Tongue (tissue), 2 donors: Measurements from ENCODE around the gene PCSK5. TPM values are rescaled to one million over a fixed set of nuclear protein-coding genes. Genes with fewer than 3 reads are reported as not detected.

Experiments
- DNase-seq: peaks from one replicate; pipeline ENCODE4 v3.0.0-alpha.2; 2015
- total RNA-seq: library from RNA; depleted of rRNA; stranded (reverse); fragments of >200 nt; gene quantifications from one replicate; pipeline ENCODE4 v1.2.3, GENCODE V29; 2014

Gene PCSK5
- total RNA-seq, 1 donor from 2014 or later, result 35.1 TPM

DNA sequence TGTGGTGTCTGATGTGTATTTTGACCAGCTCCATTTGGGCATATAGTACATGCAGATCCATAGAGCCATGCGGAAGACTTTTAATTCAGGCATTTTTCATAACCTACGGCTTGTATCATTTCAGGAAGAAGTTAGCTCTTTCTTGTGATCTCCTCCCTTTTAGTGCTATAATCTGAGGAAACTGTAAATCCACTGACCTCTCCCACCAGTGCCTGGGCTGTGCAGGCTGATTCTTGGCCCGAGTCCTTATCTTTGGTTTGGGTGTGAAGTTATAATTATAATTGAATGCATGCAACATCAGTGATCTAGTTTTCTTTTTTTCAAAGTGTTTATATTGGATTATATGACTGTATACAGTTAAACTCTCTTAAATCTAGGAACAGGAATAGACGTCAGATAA lies 247.9 kb downstream of the PCSK5 start:
- DNase-seq, result no peak

DNA sequence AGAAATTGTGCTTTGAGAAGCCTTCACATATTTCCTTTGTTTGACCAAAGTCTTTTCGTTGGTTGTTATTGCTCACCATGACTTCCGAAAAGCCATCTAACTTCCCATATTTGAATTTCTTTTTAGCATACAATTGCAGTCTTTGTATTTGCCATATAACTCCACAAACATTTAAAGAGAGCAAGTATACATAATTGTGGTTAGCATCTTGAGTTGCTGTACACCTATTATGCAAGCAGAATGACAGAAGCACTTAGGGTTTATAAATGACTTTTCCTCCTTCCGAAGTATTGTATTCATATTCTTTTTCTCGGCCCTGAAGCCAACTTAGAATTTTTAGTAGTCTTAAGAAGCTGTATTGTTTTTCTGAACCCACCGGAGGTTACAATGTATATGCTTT lies 253.4 kb downstream of the PCSK5 start:
- no peak for DNase-seq

DNA sequence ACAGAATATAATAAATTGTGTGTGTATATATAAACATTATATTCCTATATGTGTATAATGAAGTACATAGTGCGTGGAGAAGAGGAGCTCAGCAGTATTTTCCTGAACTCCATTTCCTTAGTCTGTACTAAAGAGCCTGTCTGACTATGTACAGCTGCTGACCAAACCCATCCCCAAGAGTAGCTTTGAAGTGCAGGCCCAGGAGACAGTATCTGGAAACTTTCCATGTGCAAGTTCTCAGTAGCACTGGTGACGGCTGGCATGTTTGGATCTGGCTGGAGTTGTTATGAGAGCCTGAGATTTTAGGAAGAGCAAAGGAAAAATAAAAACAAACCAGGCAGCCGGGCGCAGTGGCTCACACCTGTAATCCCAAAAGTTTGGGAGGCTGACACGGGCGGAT lies 259.5 kb downstream of the PCSK5 start:
- peak; percentile 74 for DNase-seq

DNA sequence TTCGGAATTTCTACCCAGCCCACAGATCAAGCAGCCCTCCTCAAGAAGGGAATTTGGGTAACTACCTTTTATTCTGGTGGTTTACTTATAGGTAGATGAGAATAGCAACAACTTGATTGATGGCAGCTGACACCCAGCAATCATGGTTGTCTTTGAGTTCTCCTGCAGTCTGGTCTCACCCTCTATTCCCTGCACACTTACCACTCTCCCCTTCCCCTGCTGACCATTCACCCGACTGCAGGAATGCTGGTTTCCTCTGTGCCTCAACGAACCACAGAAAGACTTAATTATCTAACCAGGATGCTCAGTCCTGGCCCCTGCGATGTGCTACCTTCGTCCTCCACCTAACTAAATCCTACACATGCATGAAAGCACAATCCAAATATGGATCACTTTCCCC lies 260.8 kb downstream of the PCSK5 start:
- DNase-seq, result no peak

DNA sequence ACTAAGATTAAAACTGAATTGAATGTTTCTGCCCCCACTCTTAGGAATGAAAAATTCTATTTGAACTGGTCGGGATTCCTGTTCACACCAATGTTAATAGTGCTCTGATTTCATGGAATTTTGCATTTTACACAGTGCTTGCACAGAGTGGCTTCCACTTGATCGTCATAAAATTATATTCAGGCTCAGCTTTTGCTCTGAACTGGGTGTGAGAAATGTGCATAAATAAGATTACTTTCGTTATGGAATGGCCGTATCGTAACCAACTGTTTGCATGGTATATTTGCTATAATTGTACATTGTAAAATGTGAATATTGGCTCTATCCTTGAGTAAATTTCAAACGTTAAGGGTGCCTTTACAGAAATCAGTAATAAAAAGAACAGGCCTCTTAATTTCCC lies 262.9 kb downstream of the PCSK5 start:
- no peak for DNase-seq

DNA sequence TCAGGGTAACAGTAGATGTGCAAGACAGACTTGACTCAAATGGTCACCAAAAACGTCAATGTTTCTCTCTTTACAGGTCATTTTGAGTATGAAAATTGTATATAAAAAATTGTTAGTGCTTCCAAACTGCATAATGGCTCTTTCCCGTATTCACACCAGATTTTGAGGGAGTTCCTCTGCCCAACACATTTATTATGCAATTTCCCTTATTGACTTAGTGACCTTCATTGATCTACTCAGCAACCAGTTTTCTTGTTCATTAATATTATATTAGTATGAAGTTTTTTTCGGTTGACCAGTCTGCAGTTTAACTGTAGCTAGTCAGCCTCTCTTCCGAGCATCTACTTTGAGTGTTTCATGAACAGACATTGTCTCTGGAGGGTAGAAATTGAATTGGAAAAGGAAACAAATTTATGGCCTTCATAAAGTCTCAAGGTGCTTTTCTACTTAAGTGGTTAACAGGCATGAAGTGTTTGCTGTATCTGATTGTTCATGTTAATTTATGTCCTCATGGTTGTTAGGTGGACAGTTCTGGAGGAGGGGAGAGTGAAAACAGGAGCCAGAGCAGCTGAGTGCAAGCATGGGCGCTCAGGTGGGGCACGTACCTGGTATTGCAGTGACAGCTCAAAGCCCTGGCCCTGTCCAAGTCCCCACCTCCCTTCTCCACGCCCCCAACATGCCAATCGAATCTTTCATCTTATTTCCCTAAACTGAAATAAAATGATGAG lies 263.6 kb downstream of the PCSK5 start:
- DNase-seq, result no peak

DNA sequence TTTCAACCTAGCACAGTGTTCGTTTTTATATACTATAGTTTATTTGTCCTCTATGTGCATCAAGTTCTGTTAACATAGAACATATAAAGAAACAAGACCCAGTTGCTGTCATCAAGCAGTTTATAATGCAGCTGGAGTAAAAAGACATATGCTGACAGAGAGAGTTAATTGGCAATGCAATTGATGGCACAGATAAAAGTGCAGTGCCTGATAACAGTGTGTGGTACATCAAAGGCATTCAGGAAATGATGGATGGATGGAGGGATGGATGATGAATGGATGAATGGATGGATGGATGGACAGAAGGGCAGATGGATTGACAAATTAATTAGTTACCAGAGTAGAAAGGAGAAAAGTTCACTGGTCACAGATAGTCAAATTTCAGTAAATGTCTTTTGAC lies 264.9 kb downstream of the PCSK5 start:
- DNase-seq, result no peak

DNA sequence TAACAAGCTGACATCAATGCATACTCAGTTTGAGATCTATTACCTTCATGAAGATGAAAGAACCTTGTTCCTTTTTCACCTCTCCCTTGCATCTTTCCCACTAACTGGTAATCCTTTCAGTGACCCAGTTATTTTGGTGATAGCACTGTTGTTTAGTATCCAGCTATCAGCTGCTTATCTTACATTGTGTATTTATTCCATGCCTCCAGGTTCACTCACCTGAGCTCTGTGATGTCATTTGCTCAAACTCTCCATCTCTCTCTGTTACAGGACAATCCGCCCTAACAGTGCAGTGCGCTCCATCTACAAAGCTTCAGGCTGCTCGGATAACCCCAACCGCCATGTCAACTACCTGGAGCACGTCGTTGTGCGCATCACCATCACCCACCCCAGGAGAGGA lies 268.2 kb downstream of the PCSK5 start:
- DNase-seq, result no peak

DNA sequence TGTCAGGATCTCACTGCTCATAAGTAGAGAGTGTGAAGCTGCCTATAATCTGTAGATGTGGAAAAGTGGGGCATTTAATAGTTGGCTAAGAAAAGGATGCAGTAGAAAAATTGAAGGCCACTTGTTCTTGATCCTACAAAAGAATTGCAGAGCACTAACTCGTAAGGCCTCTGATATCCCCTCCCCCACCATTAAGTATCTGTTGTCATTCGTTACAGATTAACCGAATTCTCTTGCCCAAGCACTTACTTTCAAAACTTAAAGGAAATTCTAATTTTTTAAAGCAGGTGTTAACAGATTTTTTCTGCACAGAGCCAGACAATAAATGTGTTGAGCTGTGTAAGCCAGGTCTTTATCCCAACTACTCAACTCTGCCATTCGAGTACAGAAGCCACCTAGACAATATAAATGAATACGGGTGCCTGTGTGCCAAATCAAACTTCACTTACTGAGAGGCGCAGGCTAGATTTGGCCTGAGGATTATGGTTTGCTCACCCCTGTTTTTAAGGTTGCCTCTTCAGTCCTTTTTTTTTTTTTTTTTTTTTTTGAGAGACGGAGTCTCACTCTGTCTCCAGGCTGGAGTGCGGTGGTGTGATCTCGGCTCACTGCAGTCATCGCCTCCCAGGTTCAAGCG lies 268.9 kb downstream of the PCSK5 start:
- DNase-seq, result no peak

DNA sequence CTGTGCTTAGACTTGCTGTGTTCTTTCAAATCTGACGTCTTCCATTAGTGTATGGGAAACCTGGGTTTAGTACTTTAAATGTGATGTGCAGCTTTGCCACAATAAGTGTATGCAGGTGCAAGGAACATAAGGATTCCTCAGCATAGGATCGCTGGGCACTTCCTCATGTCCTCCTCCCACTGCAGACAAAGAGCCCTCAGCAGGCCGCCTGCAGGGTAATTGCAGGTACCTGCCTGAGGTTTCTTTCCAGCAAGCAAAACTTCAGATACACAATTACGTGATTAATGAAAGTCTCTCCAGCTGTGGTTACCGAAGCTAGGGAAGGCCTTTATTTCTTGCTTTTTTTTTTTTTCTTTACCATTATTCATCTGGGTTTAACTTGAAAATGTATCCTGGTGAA lies 270.6 kb downstream of the PCSK5 start:
- DNase-seq, result no peak

DNA sequence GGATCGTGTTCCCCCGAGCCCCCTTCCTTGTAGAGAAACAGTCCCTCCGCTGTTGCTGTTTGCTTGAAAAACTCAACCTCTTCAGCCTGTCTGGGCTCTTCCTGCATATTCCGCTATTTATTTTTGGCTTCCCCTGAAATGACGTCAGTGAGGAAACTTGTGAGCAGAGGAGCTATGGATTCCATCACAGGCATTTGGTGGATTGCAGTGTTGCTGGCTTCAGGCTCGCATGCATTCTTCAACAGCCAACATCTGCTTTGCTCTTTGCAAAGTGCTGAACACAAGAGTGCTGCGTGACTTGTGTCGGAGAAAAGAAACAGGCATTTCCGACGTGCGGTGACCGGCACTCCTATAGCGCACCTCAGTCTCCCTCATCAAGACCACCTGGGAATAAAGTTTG lies 271.1 kb downstream of the PCSK5 start:
- DNase-seq, result peak; percentile 97

DNA sequence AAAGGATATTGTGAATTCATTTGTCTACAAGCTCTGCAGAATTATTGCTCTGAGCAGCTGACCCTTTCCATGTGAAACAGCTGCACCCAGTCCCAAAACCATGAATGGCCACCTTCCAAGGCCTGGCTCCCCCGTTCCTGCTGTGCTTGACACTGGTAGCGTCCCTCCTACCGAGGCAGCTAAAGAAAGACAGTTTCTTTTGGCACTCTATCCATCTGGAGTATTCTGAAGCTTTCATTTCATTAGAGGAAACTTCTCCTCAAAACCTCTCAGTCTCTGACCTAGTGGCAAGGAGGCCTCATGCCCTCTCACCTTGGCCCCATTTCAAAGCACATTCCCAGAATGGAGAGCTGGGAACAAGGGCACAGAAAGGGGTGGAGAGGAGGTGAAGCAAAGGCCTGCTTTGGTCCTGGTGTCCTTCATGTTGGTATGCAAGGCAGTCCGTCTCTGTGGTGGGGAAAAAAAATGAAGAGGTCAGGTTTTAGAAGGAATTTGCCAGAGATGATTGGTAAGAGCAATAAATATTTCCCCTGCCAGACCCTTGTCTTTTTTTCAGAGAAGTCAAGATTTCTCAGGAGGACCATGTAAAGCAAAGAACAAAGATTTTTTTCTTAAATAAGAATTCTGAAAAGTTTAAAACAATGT lies 271.7 kb downstream of the PCSK5 start:
- peak; percentile 89 for DNase-seq

DNA sequence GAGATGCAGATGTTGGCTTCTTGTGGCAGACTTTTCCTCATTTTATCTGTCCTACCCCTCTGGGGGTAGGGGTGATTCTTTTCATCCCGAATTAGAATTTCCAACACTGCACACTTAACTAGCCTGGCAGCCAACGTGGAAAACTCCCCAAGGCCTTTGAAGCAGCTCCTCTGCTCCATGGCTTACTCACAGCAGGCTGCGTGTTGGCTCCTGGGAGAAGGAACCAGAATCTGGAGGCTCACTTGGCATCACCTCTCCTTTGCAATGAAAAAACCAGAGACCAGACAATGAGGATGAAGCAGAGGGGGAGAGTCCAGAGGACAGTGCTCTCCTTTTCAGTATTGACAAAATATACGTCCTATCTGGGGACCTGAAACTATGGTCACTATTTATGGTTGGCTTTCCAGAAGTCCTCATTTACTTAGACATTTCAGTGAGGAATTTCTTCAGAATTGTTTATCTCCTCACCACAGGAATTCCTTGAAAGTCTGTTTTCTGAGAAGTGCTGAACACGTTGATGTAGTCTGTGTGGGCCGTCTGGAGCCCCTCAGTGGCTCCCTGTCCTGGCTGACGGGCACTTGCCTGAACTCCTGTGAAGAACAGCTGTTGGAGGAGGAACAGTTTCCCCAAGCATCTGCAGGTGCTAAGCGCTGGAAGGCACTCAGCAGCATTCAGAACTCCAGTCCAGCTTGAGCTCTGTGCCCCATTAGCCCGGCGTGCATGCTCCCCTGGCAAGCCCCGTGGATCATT lies 272.5 kb downstream of the PCSK5 start:
- DNase-seq, result peak; percentile 88

DNA sequence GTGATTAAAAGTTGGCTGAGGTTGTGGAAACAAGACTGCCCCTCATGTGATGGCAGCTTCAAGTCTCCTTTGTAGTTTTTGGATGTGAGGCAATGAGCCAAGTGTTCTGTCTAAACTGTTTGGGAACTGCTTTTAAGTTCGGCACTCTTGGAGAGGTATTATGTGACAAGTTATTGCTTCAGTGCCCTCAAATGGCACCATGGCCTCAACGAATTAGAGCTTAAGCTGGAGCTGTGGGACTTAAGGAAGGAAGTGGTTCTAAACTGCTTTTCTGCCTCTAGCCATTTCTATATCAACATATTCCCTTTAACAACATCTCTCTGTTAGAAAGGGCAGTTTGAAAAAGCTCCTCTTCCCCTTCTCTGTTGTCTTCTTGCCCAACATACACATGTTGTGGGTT lies 276.1 kb downstream of the PCSK5 start:
- peak; percentile 56 for DNase-seq

DNA sequence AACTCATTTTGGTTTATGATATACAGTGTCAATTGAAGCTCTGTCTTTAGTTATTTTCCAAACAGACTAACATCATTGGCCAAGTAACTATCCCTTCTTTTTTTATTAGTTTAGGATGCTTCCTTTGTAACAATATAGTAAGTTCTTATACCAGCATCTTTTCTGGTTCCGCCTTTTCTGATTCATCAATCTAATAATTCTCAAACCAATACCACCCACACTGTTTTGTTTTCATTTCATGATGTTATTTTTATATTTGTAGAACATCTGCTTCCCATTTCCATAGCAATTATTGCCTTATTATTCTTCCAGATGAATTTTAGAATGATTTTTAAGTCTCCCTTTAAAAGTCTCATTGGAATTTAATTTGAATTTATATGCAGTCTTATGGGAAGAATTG lies 285.7 kb downstream of the PCSK5 start:
- DNase-seq, result no peak

DNA sequence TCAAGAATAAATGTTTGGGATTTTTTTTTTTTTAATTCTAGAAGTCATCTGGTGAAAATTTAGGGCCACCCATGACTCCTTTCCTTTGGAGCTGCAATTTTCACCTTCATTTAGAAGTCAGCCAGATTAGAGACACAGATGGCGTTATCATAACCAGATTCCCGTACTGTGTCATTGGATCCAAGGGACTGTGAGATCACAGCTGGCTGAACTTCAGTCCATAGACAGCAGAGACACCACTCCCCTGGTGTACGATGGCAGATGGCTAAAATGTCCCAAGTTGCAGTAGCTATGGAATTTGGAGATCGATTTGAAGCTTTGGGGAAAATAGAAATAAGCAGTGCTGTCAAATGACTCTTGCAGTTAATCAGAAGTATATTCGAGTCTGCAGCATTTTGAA lies 287.5 kb downstream of the PCSK5 start:
- DNase-seq, result peak; percentile 34

DNA sequence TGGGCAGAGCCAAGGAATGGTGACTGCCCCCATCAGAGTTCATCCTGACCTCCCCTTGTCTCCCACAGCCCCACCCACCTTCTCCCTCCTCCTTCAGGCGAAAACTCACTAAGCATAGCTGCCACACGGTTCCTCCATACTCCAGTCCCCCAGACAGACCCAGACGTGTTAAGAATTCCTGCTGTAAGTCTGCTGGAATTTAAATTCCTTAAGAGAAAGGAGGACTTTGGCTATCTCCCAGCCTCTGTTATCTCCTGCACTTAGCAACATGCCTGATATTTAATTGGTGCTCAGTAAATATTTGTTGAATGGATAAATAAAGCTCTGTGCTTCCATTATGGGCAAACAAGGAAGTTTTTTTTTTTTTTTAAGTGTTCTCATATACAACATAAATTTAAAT lies 290.1 kb downstream of the PCSK5 start:
- no peak for DNase-seq

DNA sequence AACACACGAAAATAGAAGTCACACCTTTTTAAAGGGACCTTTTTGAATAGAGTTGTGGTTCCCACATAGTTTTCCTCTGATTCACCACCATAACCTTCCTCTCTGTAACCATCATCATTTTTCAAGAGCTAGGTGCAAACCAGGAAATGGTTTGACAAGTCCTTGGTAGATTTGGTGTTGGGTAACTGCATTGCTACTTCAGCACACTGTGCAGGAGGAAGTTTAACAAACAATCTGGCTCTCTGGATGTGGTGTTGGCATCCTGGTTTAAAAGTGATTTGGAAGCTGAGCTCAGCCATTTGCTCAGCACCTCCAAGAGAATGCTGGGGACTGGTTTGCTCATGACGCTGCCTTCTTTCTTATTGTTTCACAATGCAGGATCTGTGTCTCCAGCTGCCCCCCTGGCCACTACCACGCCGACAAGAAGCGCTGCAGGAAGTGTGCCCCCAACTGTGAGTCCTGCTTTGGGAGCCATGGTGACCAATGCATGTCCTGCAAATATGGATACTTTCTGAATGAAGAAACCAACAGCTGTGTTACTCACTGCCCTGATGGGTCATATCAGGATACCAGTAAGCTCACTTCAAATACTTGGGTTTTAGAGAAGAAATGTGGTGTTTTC lies 290.7 kb downstream of the PCSK5 start:
- no peak for DNase-seq

DNA sequence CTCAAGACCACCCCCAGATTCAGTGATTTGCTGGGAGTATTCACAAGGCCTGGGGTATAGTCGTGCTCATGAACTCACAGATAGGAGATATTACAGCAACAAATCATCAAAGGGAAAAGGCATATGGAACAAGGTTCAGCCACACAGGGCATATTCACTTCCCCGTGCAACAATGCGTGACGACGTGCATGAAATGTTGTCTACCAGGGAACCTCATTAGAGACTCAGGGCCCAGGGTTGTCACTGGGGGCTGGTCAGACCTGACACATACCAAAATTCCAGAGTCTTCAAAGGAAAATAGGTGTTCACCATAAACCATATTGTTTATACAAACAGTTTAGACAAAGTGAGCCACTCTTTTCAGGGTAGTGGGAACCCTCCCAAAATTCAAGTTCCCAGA lies 291.3 kb downstream of the PCSK5 start:
- DNase-seq, result no peak

DNA sequence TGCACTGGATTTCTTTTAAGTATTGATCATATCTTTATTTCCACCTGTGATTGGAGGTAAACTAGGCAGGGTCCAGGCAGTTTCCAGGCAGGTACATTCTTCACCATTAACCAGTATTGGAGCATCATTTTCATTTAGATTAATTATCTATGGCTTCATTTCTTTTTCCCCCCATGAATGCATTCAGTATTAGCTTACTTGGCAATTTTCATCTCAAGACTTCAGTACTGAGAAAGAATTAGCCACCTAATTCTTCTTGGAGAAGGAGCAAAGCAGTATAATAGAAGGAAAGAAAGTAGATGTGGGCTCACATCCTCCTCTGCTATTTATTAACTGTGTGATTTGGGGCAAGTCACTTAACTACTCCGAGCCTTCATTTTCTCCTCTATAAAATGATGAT lies 295.0 kb downstream of the PCSK5 start:
- DNase-seq, result no peak

DNA sequence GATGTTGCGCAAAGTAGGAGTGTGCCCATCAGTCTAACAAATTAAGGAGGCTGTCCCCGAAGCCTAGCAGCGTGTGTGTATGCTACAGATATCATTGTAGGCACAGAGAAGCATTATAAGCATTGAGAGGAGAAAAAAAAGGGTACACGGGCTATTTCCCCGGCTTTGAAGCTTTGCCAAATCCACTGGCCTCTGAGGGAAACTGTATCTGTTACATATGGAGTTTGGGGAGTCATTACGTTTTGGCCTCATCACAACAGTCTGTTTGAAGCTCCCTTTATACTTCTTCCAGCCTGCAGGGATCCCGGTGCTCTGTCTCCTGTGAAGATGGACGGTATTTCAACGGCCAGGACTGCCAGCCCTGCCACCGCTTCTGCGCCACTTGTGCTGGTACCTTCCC lies 297.8 kb downstream of the PCSK5 start:
- DNase-seq, result no peak

DNA sequence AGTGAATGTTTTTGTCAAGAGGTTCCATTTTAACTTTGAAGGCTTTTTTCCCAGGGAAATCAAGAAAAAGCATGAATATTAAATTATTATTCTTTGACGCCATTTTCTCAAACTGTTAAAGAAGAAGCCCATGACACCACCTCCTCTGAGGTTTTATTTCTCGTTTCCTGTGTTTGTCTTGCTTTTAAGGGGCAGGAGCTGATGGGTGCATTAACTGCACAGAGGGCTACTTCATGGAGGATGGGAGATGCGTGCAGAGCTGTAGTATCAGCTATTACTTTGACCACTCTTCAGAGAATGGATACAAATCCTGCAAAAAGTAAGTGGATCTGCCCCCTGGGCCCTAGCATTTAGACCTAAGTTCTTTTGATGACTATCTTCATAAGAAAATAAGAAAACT lies 298.4 kb downstream of the PCSK5 start:
- DNase-seq, result no peak

DNA sequence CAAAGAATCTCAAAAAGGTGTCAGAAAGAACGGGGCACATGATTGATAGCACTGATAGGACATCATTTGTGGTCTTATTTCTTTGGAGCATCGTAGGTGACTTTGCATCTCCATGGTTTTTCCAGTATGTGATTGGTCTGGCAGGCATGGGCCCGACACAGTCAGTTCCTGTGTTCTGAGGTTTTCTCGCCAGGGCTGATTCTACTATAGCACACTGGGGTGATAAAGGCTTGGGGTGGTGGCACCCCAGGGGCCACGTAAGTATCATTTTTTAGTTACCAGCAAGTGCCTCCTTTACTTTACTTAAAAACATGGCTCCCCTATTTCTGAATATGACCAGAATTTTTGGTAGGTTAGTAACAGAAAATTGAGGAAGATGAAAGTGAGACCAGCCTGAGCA lies 301.0 kb downstream of the PCSK5 start:
- DNase-seq, result no peak
